HCT116 (cell line): ENCODE results near the gene UTS2.

Source experiments
- CEBPB ChIP-seq: IDR thresholded peaks from 2 replicates; pipeline ENCODE4 v1.6.1; 2012; ENCODE audit warnings: low read depth
- EZH2 ChIP-seq: fragments of 200-600 bp; sonication (generic); IDR thresholded peaks from 2 replicates; pipeline ENCODE4 v1.6.1; 2017; ENCODE audit warnings: antibody characterized with exemption, mixed run types
- TF ChIP-seq, protein P1 (sequence below), 3 experiments: fragments of 200-600 bp in 1 of 3; sonication (generic) in 1 of 3; IDR thresholded peaks in 2 of 3; conservative IDR thresholded peaks in 1 of 3; 2 replicates each; pipeline ENCODE4 v1.5.1; 2012 to 2017; ENCODE audit warnings: low read depth in 2 of 3, low read length in 2 of 3, antibody characterized with exemption in 1 of 3, borderline replicate concordance in 1 of 3, control low read depth in 1 of 3, mild to moderate bottlenecking in 1 of 3, mixed read lengths in 1 of 3, mixed run types in 1 of 3, moderate library complexity in 1 of 3; ENCODE audit not compliant: insufficient read depth in 1 of 3

DNA sequence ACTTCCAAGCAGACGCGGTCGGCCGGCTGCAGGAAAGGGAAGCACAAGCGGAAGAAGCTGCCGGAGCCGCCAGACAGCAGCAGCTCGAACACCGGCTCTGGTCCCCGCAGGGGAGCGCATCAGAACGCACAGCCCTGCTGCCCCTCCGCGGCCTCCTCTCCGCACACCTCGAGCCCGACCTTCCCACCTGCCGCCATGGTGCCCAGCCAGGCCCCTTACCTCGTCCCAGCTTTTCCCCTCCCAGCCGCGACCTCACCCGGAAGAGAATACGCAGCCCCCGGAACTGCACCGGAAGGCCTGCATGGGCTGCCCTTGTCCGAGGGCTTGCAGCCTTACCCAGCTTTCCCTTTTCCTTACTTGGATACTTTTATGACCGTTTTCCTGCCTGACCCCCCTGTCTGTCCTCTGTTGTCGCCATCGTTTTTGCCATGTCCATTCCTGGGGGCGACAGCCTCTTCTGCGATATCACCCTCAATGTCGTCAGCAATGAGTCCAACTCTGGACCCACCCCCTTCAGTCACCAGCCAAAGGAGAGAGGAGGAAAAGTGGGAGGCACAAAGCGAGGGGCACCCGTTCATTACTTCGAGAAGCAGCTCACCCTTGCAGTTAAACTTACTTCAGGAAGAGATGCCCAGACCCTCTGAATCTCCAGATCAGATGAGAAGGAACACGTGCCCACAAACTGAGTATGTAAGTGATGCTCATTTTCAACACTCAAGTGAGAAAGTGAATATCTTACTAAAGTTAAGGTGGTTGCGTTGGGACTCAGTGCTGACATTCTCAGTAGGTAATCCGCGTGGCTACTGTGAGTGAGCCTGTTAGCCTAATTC is 25.5 kb downstream of the UTS2 start:
- TF ChIP-seq, protein P1, sequence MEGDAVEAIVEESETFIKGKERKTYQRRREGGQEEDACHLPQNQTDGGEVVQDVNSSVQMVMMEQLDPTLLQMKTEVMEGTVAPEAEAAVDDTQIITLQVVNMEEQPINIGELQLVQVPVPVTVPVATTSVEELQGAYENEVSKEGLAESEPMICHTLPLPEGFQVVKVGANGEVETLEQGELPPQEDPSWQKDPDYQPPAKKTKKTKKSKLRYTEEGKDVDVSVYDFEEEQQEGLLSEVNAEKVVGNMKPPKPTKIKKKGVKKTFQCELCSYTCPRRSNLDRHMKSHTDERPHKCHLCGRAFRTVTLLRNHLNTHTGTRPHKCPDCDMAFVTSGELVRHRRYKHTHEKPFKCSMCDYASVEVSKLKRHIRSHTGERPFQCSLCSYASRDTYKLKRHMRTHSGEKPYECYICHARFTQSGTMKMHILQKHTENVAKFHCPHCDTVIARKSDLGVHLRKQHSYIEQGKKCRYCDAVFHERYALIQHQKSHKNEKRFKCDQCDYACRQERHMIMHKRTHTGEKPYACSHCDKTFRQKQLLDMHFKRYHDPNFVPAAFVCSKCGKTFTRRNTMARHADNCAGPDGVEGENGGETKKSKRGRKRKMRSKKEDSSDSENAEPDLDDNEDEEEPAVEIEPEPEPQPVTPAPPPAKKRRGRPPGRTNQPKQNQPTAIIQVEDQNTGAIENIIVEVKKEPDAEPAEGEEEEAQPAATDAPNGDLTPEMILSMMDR (IDR thresholded peaks at IDR 0.05 in 2 of 3, conservative IDR thresholded peaks at IDR 0.05 in 1 of 3; ENCODE audit: borderline replicate concordance in 1 of 3, insufficient read depth in 1 of 3, low read depth in 2 of 3, low read length in 2 of 3), result no peak
- no peak for TF ChIP-seq CEBPB
- TF ChIP-seq EZH2, result no peak
